ENCODE data around the gene ISX. TPM values are rescaled to one million over a fixed set of nuclear protein-coding genes. Genes with fewer than 3 reads are reported as not detected.

The ISX gene
- total and polyA plus RNA-seq, 2 of the 13 experiments (the other 11 are each of a cell fraction or from before 2014, with no cell fraction given) = 1.4 to 1.8 TPM

GRCh38 chr22:35065796-35066218, at the start of gene ISX (continued):
- TF ChIP-seq CEBPZ (IDR thresholded peaks at IDR 0.05; ENCODE audit: low read length) (no peak), CHCHD3 (CRISPR knock-in tag; IDR thresholded peaks at IDR 0.05) (no peak), ZNF232 (CRISPR knock-in tag; IDR thresholded peaks at IDR 0.05; ENCODE audit: borderline replicate concordance) (no peak), GABPB1 (CRISPR knock-in tag; IDR thresholded peaks at IDR 0.05) (peak; percentile 26; the same call in 1 of the 2 replicates), STAG1 (CRISPR knock-in tag; IDR thresholded peaks at IDR 0.05) (no peak), ZNF781 (CRISPR knock-in tag; IDR thresholded peaks at IDR 0.05; ENCODE audit: borderline replicate concordance, not compliant biosample characterization) (no peak), PHF21A (CRISPR knock-in tag; IDR thresholded peaks at IDR 0.05) (peak; percentile 72; the same call in 1 of the 2 replicates), FOSL2 (CRISPR knock-in tag; IDR thresholded peaks at IDR 0.05) (no peak), ZNF768 (CRISPR knock-in tag; IDR thresholded peaks at IDR 0.05) (no peak), SKIL (CRISPR knock-in tag; IDR thresholded peaks at IDR 0.05; ENCODE audit: borderline replicate concordance) (no peak), PAF1 (CRISPR knock-in tag; IDR thresholded peaks at IDR 0.05) (no peak), ZNF543 (CRISPR knock-in tag; IDR thresholded peaks at IDR 0.05) (no peak), KAT2B (IDR thresholded peaks at IDR 0.05; ENCODE audit: borderline replicate concordance, low read depth, low read length) (no peak), FOXK2 (IDR thresholded peaks at IDR 0.05) (no peak), ZNF329 (CRISPR knock-in tag; IDR thresholded peaks at IDR 0.05; ENCODE audit: low read depth) (no peak), ZNF619 (CRISPR knock-in tag; IDR thresholded peaks at IDR 0.05) (no peak), DNMT1 (CRISPR knock-in tag; IDR thresholded peaks at IDR 0.05) (no peak), ZKSCAN5 (CRISPR knock-in tag; IDR thresholded peaks at IDR 0.05) (no peak), ZMYM3 (CRISPR knock-in tag; IDR thresholded peaks at IDR 0.05) (peak; percentile 32; the same call in 1 of the 2 replicates), ZFX (CRISPR knock-in tag; IDR thresholded peaks at IDR 0.05; ENCODE audit: low read depth) (no peak; the same call in 1 of the 2 replicates), HNRNPH1 (optimal IDR thresholded peaks at IDR 0.05; ENCODE audit: low read depth, low read length) (no peak), SCMH1 (CRISPR knock-in tag; IDR thresholded peaks at IDR 0.05; ENCODE audit: borderline replicate concordance) (no peak), ZNF530 (CRISPR knock-in tag; IDR thresholded peaks at IDR 0.05; ENCODE audit: low read depth) (no peak), HOXA7 (CRISPR knock-in tag; IDR thresholded peaks at IDR 0.05) (no peak), AHR (CRISPR knock-in tag; IDR thresholded peaks at IDR 0.05) (no peak), TBP (CRISPR knock-in tag; IDR thresholded peaks at IDR 0.05) (no peak), HDAC1 (CRISPR knock-in tag; IDR thresholded peaks at IDR 0.05) (0 out of 2 replicates have a peak, but pooled peaks have one; percentile 38), ZNF839 (CRISPR knock-in tag; IDR thresholded peaks at IDR 0.05; ENCODE audit: borderline replicate concordance) (no peak)
- TF ChIP-seq, protein P1, sequence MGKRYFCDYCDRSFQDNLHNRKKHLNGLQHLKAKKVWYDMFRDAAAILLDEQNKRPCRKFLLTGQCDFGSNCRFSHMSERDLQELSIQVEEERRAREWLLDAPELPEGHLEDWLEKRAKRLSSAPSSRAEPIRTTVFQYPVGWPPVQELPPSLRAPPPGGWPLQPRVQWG (CRISPR knock-in tag; IDR thresholded peaks at IDR 0.05; ENCODE audit: borderline replicate concordance, low read depth) = no peak
